ENCODE data around the gene KIAA1328.

Gene KIAA1328

GRCh38 chr18:36828630-36829361 is at the start of gene KIAA1328, which contains the start of gene TPGS2:
Gene KIAA1328, plus strand, starts transcription at chr18:36829127. Its CDS starts 12 bp downstream, at chr18:36829139.
Gene TPGS2, minus strand, starts transcription at chr18:36829002. Its CDS starts 235 bp downstream, at chr18:36828767.
- Histone ChIP-seq H3K9me3 (ENCODE audit: control insufficient read depth, insufficient read depth, low read length) (no peaks in the 10 kb centered on the region), H3K36me3 (ENCODE audit: insufficient read depth, low read length) (no peaks in the 10 kb centered on the region), H3K4me1 (ENCODE audit: insufficient read depth, low read length) (peaks cover 4% of the 10 kb centered on the region; the same call in 1 of the 2 replicates), H3K9ac (ENCODE audit: low read depth, low read length) (peak within 1 kb of the TSS; percentile 85)

- no peaks in the 10 kb centered on the region for H3K9me3 ChIP-seq (ENCODE audit: control insufficient read depth, insufficient read depth, low read length)
- no peaks in the 10 kb centered on the region for H3K4me1 ChIP-seq (ENCODE audit: insufficient read depth, low read length)
- H3K36me3 ChIP-seq (ENCODE audit: insufficient read depth, low read length), result no peaks in the 10 kb centered on the region
- no peak overlapping the region for H3K9ac ChIP-seq (ENCODE audit: low read depth, low read length)
Measured at GRCh38 chr18:36780748-36781147, 48.2 kb upstream of the KIAA1328 start.

- Histone ChIP-seq H3K36me3 (ENCODE audit: insufficient read depth, low read length) (no peaks in the 10 kb centered on the region), H3K4me1 (ENCODE audit: insufficient read depth, low read length) (no peaks in the 10 kb centered on the region), H3K9me3 (ENCODE audit: control insufficient read depth, insufficient read depth, low read length) (no peaks in the 10 kb centered on the region), H3K9ac (ENCODE audit: low read depth, low read length) (no peak overlapping the region)
Measured at GRCh38 chr18:36782710-36783109, 46.2 kb upstream of the KIAA1328 start.

DNA sequence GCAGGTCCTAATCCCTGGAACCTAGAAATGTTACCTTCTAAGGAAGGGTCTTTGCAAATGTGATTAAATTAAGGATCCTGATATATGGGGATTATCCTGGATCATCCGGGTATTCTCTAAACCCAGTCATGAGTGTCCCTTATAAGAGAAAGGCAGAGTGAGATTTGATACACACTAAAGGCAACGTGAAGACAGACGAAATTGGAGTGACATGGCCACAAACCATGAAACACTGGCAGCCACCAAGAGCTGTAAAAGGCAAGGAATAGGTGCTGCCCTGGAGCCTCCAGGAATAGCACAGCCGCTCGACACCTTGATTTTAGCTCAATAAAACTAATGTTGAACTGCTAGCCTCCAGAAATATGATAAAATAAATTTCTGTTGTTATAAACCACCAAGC is 45.1 kb upstream of the KIAA1328 start:
- Histone ChIP-seq H3K36me3 (ENCODE audit: insufficient read depth, low read length) (no peaks in the 10 kb centered on the region), H3K9ac (ENCODE audit: low read depth, low read length) (no peak overlapping the region), H3K9me3 (ENCODE audit: control insufficient read depth, insufficient read depth, low read length) (no peaks in the 10 kb centered on the region), H3K4me1 (ENCODE audit: insufficient read depth, low read length) (no peaks in the 10 kb centered on the region)

DNA sequence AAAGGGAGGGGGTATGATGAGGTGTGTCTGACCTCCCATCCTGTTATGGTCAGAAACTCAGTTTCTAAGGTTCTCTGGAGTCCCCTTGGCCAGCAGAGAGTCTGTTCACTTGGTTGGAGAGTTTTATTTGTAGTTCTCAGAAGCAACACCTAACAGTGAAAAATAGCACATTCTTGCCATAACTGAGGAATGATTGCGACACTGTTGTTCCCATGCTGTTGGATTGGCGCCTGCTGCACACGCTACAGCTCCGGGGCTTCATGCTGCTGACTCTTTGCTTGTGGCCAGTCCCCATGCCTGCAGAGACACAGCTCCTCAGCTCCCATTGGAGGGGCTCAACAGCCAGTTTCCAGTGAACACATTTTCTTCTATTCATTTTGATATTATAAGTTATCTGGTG is 42.2 kb upstream of the KIAA1328 start:
- Histone ChIP-seq H3K36me3 (ENCODE audit: insufficient read depth, low read length) (peaks cover 3% of the 10 kb centered on the region), H3K9ac (ENCODE audit: low read depth, low read length) (no peak overlapping the region), H3K4me1 (ENCODE audit: insufficient read depth, low read length) (no peaks in the 10 kb centered on the region), H3K9me3 (ENCODE audit: control insufficient read depth, insufficient read depth, low read length) (0 out of 2 replicates have a peak, but pooled peaks cover 3% of the 10 kb centered on the region)

- Histone ChIP-seq H3K36me3 (ENCODE audit: insufficient read depth, low read length) (peaks cover 13% of the 10 kb centered on the region), H3K4me1 (ENCODE audit: insufficient read depth, low read length) (no peaks in the 10 kb centered on the region), H3K9me3 (ENCODE audit: control insufficient read depth, insufficient read depth, low read length) (0 out of 2 replicates have a peak, but pooled peaks cover 3% of the 10 kb centered on the region), H3K9ac (ENCODE audit: low read depth, low read length) (no peak overlapping the region)
Measured at GRCh38 chr18:36792634-36793283, 36.2 kb upstream of the KIAA1328 start.

DNA sequence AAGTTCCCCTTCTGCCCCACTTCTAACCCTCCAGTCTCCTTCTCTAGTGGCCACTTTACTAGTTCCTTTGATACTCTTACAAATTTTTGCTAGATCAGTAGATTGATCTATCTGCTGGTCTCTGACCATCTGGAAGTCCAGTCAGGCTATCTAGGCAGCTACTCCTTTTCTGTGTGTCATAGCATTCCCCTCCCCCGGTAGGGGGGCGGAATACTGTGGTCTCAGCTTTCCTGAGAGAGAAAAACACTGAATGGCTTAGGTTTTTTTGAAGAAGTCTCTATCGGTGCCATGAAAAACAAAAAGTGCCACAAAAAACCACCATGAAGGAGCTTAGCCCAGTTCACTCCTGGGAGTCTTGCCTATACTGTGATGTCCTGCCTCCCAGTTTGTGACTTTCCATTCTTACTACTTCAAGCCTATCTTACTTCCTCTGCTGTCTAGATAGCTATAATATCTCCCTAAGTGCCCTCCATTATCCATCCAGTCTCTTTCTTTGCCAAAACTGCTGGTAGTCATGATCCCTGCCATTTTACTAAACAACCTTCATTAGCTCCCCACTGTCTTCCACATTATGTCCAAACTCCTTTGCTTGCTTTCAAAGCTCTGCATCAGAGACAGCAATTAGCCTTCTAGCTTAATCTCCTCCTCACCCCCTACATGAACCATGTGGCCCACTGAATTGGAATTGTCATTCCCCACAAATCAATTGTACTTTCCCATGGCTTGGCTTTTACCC is 30.0 kb upstream of the KIAA1328 start:
- no peak overlapping the region for H3K9ac ChIP-seq (ENCODE audit: low read depth, low read length)
- H3K36me3 ChIP-seq (ENCODE audit: insufficient read depth, low read length), result peaks cover 20% of the 10 kb centered on the region; the same call in 1 of the 2 replicates
- H3K4me1 ChIP-seq (ENCODE audit: insufficient read depth, low read length), result no peaks in the 10 kb centered on the region
- no peaks in the 10 kb centered on the region for H3K9me3 ChIP-seq (ENCODE audit: control insufficient read depth, insufficient read depth, low read length)

DNA sequence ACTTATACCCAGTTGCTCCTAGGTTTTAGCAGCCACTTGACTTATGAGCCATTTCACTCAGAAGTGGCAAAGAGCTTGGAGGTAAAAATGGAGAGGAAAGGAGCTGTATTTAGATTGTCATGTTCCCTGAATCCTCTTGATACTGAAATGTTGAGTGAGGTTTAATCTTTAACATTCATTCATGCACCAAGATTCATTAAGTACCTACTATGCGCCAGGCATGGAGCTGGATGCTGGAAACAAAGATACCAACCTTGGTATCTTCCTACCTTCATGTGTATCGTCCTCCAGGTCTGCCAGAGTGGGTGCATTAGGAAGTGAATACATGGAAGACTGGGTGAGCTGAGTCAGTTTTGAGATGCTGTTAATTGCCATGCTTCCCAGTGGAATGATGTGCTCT is 23.8 kb upstream of the KIAA1328 start:
- Histone ChIP-seq H3K9me3 (ENCODE audit: control insufficient read depth, insufficient read depth, low read length) (no peaks in the 10 kb centered on the region), H3K36me3 (ENCODE audit: insufficient read depth, low read length) (peaks cover 24% of the 10 kb centered on the region; the same call in 1 of the 2 replicates)

GRCh38 chr18:36808681-36809080 is 20.2 kb upstream of the KIAA1328 start:
- no peaks in the 10 kb centered on the region for H3K4me1 ChIP-seq (ENCODE audit: insufficient read depth, low read length)
- H3K9ac ChIP-seq (ENCODE audit: low read depth, low read length), result no peak overlapping the region
- H3K36me3 ChIP-seq (ENCODE audit: insufficient read depth, low read length), result peaks cover 18% of the 10 kb centered on the region
- H3K9me3 ChIP-seq (ENCODE audit: control insufficient read depth, insufficient read depth, low read length), result no peaks in the 10 kb centered on the region

More for the DNA sequence above, 23.8 kb upstream of the KIAA1328 start:
- Histone ChIP-seq H3K4me1 (ENCODE audit: insufficient read depth, low read length) (no peaks in the 10 kb centered on the region), H3K9ac (ENCODE audit: low read depth, low read length) (no peak overlapping the region)

GRCh38 chr18:36809590-36810381 is 19.1 kb upstream of the KIAA1328 start:
- H3K9me3 ChIP-seq (ENCODE audit: control insufficient read depth, insufficient read depth, low read length), result no peaks in the 10 kb centered on the region
- H3K36me3 ChIP-seq (ENCODE audit: insufficient read depth, low read length), result peaks cover 7% of the 10 kb centered on the region
- no peaks in the 10 kb centered on the region for H3K4me1 ChIP-seq (ENCODE audit: insufficient read depth, low read length)
- H3K9ac ChIP-seq (ENCODE audit: low read depth, low read length), result no peak overlapping the region

DNA sequence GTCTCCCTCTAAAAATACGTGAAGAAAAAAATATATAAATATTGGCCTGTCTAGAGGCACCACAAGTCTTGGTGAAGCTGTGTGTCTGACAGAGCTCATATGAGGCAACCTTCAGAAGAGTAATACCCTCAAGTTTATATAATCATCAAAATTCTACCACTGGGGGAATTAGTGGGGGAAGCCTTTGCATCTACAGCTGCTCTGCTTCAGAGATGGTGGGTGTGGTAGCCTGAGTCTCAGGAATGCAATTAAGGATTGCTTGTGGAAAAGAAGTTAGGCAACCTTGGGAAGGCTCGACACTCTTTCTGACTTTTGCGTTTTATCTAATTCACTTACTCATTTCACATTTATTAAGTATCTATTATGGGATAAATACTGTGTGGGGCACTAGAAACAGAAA is 17.5 kb upstream of the KIAA1328 start:
- H3K9ac ChIP-seq (ENCODE audit: low read depth, low read length), result no peak overlapping the region

GRCh38 chr18:36811955-36812354 is 17.0 kb upstream of the KIAA1328 start:
- Histone ChIP-seq H3K9me3 (ENCODE audit: control insufficient read depth, insufficient read depth, low read length) (no peaks in the 10 kb centered on the region), H3K36me3 (ENCODE audit: insufficient read depth, low read length) (peaks cover 4% of the 10 kb centered on the region), H3K9ac (ENCODE audit: low read depth, low read length) (no peak overlapping the region), H3K4me1 (ENCODE audit: insufficient read depth, low read length) (no peaks in the 10 kb centered on the region)

More for the DNA sequence above, 17.5 kb upstream of the KIAA1328 start:
- Histone ChIP-seq H3K9me3 (ENCODE audit: control insufficient read depth, insufficient read depth, low read length) (no peaks in the 10 kb centered on the region), H3K36me3 (ENCODE audit: insufficient read depth, low read length) (peaks cover 4% of the 10 kb centered on the region), H3K4me1 (ENCODE audit: insufficient read depth, low read length) (no peaks in the 10 kb centered on the region)

GRCh38 chr18:36812678-36813077 is 16.2 kb upstream of the KIAA1328 start:
- no peaks in the 10 kb centered on the region for H3K4me1 ChIP-seq (ENCODE audit: insufficient read depth, low read length)
- H3K9ac ChIP-seq (ENCODE audit: low read depth, low read length), result no peak overlapping the region
- peaks cover 6% of the 10 kb centered on the region for H3K36me3 ChIP-seq (ENCODE audit: insufficient read depth, low read length)
- H3K9me3 ChIP-seq (ENCODE audit: control insufficient read depth, insufficient read depth, low read length), result no peaks in the 10 kb centered on the region
